Upper lobe of left lung (tissue), 4 donors: ENCODE results near the gene CYLC1.

Source experiments
- CTCF ChIP-seq, 6 experiments: fragments of 450-650 bp in 4 of 6; fragments of 200-600 bp in 2 of 6; sonication (generic) in 2 of 6; IDR thresholded peaks; one replicate each; pipeline ENCODE4 v1.5.1; 2016 to 2019; ENCODE audit warnings: antibody characterized with exemption in 6 of 6
- POLR2A ChIP-seq, 4 donors: fragments of 450-650 bp; IDR thresholded peaks; one replicate each; pipeline ENCODE4 v1.5.1; 2016 to 2017; ENCODE audit warnings: antibody characterized with exemption in 4 of 4, mild to moderate bottlenecking in 2 of 4
- POLR2AphosphoS5 ChIP-seq, 2 donors: sonication (generic); formaldehyde crosslinking; IDR thresholded peaks; one replicate each; pipeline ENCODE4 v1.5.1; 2017; ENCODE audit warnings: antibody characterized with exemption in 2 of 2

GRCh38 chrX:83888585-83888984 is 27.6 kb downstream of the CYLC1 start:
- TF ChIP-seq CTCF (IDR thresholded peaks at IDR 0.05) = no peak
- no peak for TF ChIP-seq POLR2A (IDR thresholded peaks at IDR 0.05)
- TF ChIP-seq POLR2AphosphoS5 (IDR thresholded peaks at IDR 0.05) = no peak
